ENCODE measurements around the gene HECTD1.
A peak's percentile ranks its signal among the peaks of the same experiment; 100 is the strongest.
"Not testable (repeated sequence)": the region's sequence is repeated elsewhere in the genome, so short reads cannot be mapped to it uniquely, and the experiment has no call there.

Gene HECTD1

DNA sequence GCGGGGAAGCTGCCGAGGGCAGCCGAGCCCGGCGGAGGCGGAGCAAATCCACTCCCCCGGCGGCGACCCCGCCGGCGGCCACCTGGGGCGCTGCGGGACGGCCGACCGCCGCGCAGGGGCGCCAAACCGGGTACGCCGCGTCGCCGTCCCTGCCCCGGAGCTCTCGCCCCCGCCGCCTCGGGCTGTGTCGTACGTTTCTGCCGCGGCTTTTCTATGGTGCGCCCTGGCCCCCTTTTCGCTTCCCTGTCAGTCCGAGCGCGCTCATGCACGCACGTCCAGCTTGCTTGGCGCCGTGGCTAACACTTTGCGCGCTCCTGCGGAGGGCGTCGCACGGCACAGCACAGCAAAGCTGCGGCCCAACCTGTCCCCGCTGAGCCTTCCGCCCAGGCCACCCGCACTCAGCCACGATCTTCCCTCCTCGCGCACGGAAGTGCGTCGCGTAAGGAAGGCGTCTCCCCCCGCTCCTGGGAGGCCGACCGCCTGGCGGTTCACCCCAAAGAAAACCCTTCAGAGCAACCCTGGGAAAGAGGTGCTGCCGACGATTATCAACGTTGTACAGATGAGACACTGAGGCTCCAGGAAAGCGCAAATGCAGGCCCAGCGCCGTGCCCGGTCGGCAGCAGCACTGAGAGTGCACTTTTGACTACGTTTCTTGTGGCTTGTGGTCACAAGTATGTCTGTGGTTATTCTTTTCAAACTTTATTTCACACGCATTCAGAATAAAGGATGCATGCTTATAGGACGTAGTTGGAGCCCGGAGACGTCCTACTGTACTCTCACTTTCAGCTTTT is at the start of gene HECTD1:
Gene HECTD1 (minus strand): TSS at position 39 of the 791 bp plus-strand sequence. CDS start 1,857 bp downstream, outside the sequence.
- TF ChIP-seq, protein P1, sequence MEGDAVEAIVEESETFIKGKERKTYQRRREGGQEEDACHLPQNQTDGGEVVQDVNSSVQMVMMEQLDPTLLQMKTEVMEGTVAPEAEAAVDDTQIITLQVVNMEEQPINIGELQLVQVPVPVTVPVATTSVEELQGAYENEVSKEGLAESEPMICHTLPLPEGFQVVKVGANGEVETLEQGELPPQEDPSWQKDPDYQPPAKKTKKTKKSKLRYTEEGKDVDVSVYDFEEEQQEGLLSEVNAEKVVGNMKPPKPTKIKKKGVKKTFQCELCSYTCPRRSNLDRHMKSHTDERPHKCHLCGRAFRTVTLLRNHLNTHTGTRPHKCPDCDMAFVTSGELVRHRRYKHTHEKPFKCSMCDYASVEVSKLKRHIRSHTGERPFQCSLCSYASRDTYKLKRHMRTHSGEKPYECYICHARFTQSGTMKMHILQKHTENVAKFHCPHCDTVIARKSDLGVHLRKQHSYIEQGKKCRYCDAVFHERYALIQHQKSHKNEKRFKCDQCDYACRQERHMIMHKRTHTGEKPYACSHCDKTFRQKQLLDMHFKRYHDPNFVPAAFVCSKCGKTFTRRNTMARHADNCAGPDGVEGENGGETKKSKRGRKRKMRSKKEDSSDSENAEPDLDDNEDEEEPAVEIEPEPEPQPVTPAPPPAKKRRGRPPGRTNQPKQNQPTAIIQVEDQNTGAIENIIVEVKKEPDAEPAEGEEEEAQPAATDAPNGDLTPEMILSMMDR (conservative IDR thresholded peaks at IDR 0.05): peak; percentile 93
- H3K27ac ChIP-seq: peak within 1 kb of the TSS; percentile 99

GRCh38 chr14:31257244-31257553 is 49.6 kb upstream of the HECTD1 start:
- H3K27ac ChIP-seq: peak overlapping the region; percentile 61; the same call in 1 of the 2 replicates
- TF ChIP-seq, protein P1 (conservative IDR thresholded peaks at IDR 0.05): no peak

- no peak overlapping the region for H3K27ac ChIP-seq
Observed at GRCh38 chr14:31256534-31257243, 49.1 kb upstream of the HECTD1 start.

DNA sequence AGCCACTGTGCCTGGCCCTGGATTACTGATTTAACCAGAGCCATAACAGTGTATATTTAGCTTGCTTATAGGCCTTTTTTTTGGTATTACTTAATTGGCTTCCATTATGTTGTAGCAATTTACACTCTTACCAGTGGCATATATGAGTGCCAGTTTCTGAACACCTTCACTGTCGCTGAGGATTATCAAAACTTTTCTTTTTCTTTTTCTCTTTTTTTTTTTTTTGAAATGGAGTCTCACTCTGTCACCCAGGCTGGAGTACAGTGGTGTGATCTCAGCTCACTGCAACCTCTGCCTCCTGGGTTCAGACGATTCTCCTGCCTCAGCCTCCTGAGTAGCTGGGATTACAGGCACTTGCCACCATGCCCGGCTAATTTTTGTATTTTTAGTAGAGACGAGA is 48.3 kb upstream of the HECTD1 start:
- H3K27ac ChIP-seq: not testable (repeated sequence)

More at GRCh38 chr14:31256534-31257243, 49.1 kb upstream of the HECTD1 start:
- TF ChIP-seq, protein P1 (conservative IDR thresholded peaks at IDR 0.05): no peak

DNA sequence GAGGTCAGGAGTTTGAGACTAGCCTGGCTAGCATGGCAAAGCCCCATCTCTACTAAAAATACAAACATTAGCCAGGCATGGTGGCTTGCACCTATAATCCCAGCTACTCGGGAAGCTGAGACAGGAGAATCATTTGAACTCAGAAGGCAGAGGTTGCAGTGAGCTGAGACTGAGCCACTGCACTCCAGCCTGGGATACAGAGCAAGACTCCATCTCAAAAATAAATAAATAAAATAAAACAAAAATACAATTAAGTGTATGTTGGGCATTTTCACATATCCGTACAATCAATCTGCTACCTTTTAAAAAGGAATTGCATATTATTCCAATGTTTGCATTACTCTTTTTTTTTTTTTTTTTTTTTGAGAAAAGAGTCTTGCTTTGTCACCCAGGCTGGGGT is 47.7 kb upstream of the HECTD1 start:
- no peak overlapping the region for H3K27ac ChIP-seq
- TF ChIP-seq, protein P1 (conservative IDR thresholded peaks at IDR 0.05): no peak

DNA sequence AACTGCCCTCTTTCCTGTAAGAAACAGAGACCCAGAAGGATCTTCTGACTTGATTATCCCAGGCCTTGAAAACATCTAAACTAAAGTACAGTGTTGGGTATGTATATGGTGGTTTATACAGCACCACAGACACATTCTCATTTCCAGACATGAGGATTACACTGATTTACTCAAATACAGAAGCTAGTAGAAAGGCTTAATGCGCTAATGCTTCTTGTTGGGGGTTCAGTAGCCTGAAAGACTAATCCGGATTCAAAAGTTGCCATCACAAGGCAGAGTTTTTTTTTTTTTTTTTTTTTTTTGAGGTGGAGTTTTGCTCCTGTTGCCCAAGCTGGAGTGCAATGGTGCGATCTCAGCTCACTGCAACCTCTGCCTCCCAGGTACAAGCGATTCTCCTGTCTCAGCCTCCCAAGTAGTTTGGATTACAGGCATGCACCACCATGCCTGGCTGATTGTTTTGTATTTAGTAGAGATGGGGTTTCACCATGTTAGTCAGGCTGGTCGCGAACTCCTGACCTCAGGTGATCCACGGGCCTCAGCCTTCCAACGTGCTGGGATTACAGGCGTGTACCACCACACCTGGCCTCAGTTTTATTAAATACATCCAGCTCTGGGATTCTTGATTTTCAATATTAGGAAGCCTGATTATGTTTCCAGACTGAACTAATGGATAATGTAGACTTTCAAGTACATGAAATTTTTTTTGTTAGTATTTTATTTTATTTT is 46.3 kb upstream of the HECTD1 start:
- no peak overlapping the region for H3K27ac ChIP-seq
- TF ChIP-seq, protein P1 (conservative IDR thresholded peaks at IDR 0.05): no peak

DNA sequence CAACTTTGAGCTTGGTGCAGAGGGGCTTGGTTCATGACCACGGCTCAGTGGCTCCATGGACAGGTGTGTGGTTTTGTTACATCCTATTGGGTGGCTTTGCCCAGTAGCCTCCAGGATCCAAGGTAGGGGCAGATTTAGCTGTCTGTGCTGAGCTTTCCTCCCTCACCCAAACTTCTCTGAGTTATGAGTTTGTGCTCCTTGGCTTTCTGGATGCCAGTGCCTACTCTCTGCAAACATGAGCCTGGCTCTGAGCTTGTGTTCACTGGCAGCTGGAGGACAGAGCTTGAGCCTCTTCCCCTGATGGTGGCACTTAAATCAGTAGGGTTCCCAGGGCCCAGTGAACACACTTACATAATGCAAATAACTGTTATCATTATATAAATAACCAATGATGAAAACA is 45.3 kb upstream of the HECTD1 start:
- no peak overlapping the region for H3K27ac ChIP-seq
- TF ChIP-seq, protein P1 (conservative IDR thresholded peaks at IDR 0.05): no peak

All from VCaP (cell line).